HepG2 (cell line): ENCODE results near the gene PARD3. TPM values are rescaled to one million over a fixed set of nuclear protein-coding genes. Genes with fewer than 3 reads are reported as not detected.

Experiments used
- ATAC-seq: fragments of 200-7000 bp; cut with Tn5 transposase; 3 replicates; pipeline ENCODE4 v1.9.1; 2020; ENCODE audit warnings: mild to moderate bottlenecking, moderate library complexity
- BruUV-seq: library from RNA; stranded (reverse); fragments of 400-500 nt; replicated peaks from 2 replicates; lab custom pipeline; 2021; lab: Mats Ljungman, UMichigan
- CTCF ChIA-PET: fragments of 300-600 bp; formaldehyde crosslinking; extraction: SDS; loops from one replicate; lab custom pipeline; 2021; ENCODE audit warnings: low total read pairs, inconsistent platforms, low intra/inter-chr PET ratio; lab: Yijun Ruan, JAX
- POLR2A ChIA-PET: fragments of 350-600 bp; sonication (Branson Sonifier 250); formaldehyde crosslinking; loops from one replicate; lab custom pipeline; 2020; ENCODE audit warnings: antibody characterized with exemption, inconsistent platforms; lab: Yijun Ruan, JAX
- DNase-seq: peaks from one replicate; pipeline ENCODE4 v3.0.0-alpha.2; 2015; ENCODE audit warnings: low spot score
- FAIRE-seq: peaks from 3 replicates; lab custom pipeline; 2011; peaks lifted over from hg19 to GRCh38; lab: Jason Lieb, UNC
- H2AFZ ChIP-seq: one replicate; pipeline ENCODE4 v1.6.1; 2011; ENCODE audit warnings: low read length, inconsistent platforms
- H3K27ac ChIP-seq: fragments of 300-600 bp; 3 replicates; pipeline ENCODE4 v1.8.0; 2011; ENCODE audit warnings: mixed run types, mild to moderate bottlenecking, mixed read lengths, low read length, inconsistent platforms; ENCODE audit not compliant: insufficient read depth; ENCODE audit errors: extremely low read length
- H3K27me3 ChIP-seq, 2 experiments: fragments of 200-600 bp in 1 of 2; 2 replicates in 1 of 2; 3 replicates in 1 of 2; pipeline versions ENCODE4 v1.6.0 to v1.8.0; 2011; ENCODE audit warnings: low read length in 2 of 2, mild to moderate bottlenecking in 2 of 2, moderate library complexity in 2 of 2, inconsistent platforms in 1 of 2; ENCODE audit not compliant: insufficient read depth in 2 of 2, control insufficient read depth in 1 of 2
- H3K36me3 ChIP-seq, 2 experiments: fragments of 200-600 bp in 1 of 2; replicated peaks in 1 of 2; 2 replicates in 1 of 2; 3 replicates in 1 of 2; pipeline versions ENCODE4 v1.5.1 to v1.8.0; 2011; ENCODE audit warnings: low read length in 2 of 2, inconsistent platforms in 1 of 2; ENCODE audit not compliant: insufficient read depth in 2 of 2, control insufficient read depth in 1 of 2
- H3K4me1 ChIP-seq: 2 replicates; pipeline ENCODE4 v1.5.1; 2012; ENCODE audit warnings: low read length, inconsistent platforms; ENCODE audit not compliant: insufficient read depth
- H3K4me2 ChIP-seq: 2 replicates; pipeline ENCODE4 v1.6.0; 2011; ENCODE audit warnings: low read depth, low read length, inconsistent platforms
- H3K4me3 ChIP-seq, 3 experiments: fragments of 200-600 bp in 1 of 3; sonication (generic), shearing (Covaris generic) in 1 of 3; replicated peaks in 1 of 3; 2 replicates each; pipeline ENCODE4 v1.5.1; 2011 to 2016; ENCODE audit warnings: low read length in 3 of 3, inconsistent platforms in 2 of 3, low read depth in 2 of 3, mild to moderate bottlenecking in 2 of 3, control low read depth in 1 of 3, mixed read lengths in 1 of 3; ENCODE audit not compliant: insufficient read depth in 1 of 3
- H3K79me2 ChIP-seq: one replicate; pipeline ENCODE4 v1.6.1; 2011; ENCODE audit warnings: low read length, inconsistent platforms; ENCODE audit not compliant: insufficient read depth
- H3K9ac ChIP-seq: 2 replicates; pipeline ENCODE4 v1.6.0; 2011; ENCODE audit warnings: mild to moderate bottlenecking, low read depth, low read length, inconsistent platforms; ENCODE audit not compliant: insufficient read depth
- H3K9me3 ChIP-seq: 2 replicates; pipeline ENCODE4 v1.5.1; 2012; ENCODE audit warnings: mild to moderate bottlenecking, low read length
- H4K20me1 ChIP-seq: 2 replicates; pipeline ENCODE4 v1.6.0; 2011; ENCODE audit warnings: inconsistent platforms, mild to moderate bottlenecking, low read length, moderate library complexity; ENCODE audit not compliant: insufficient read depth
- FOSL2 ChIP-seq: sonication (generic); formaldehyde crosslinking; IDR thresholded peaks from 2 replicates; pipeline ENCODE4 v1.4.0; 2020; ENCODE audit warnings: missing genetic modification reagents
- FOXK2 ChIP-seq: fragments of 450-650 bp; IDR thresholded peaks from 2 replicates; pipeline ENCODE4 v1.6.1; 2016
- GATAD2A ChIP-seq: IDR thresholded peaks from 2 replicates; pipeline ENCODE4 v1.6.1; 2016
- HCFC1 ChIP-seq: fragments of 150-350 bp; IDR thresholded peaks from 2 replicates; pipeline ENCODE4 v1.6.1; 2014; ENCODE audit warnings: low read depth, low read length
- HDAC1 ChIP-seq: sonication (generic); formaldehyde crosslinking; IDR thresholded peaks from 2 replicates; pipeline ENCODE4 v1.5.1; 2020; ENCODE audit warnings: mild to moderate bottlenecking, missing genetic modification reagents
- HDAC2 ChIP-seq: sonication (generic); formaldehyde crosslinking; IDR thresholded peaks from 2 replicates; pipeline ENCODE4 v1.4.0; 2020; ENCODE audit warnings: missing genetic modification reagents
- ISL2 ChIP-seq: sonication (generic); formaldehyde crosslinking; IDR thresholded peaks from 2 replicates; pipeline ENCODE4 v1.5.0; 2020; ENCODE audit warnings: missing genetic modification reagents
- NONO ChIP-seq, 2 experiments: fragments of 450-650 bp in 1 of 2; sonication (generic) in 1 of 2; formaldehyde crosslinking in 1 of 2; IDR thresholded peaks in 1 of 2; conservative IDR thresholded peaks in 1 of 2; 2 replicates each; pipeline versions ENCODE4 v1.6.1 to v1.8.0; 2017 to 2022; ENCODE audit warnings: mild to moderate bottlenecking in 1 of 2, missing genetic modification reagents in 1 of 2, moderate library complexity in 1 of 2
- SYNCRIP ChIP-seq: fragments of 200-400 bp; formaldehyde crosslinking; IDR thresholded peaks from 2 replicates; pipeline ENCODE4 v1.6.1; 2018; ENCODE audit warnings: mild to moderate bottlenecking, low read depth, low read length; ENCODE audit not compliant: insufficient read depth
- TBL1XR1 ChIP-seq: fragments of 150-350 bp; IDR thresholded peaks from 2 replicates; pipeline ENCODE4 v1.6.1; 2014; ENCODE audit warnings: borderline replicate concordance, low read length; ENCODE audit not compliant: partially characterized antibody
- TBP ChIP-seq: sonication (generic); formaldehyde crosslinking; IDR thresholded peaks from 2 replicates; pipeline ENCODE4 v1.5.0; 2020; ENCODE audit warnings: missing genetic modification reagents
- ZBTB8A ChIP-seq: sonication (generic); formaldehyde crosslinking; IDR thresholded peaks from 2 replicates; pipeline ENCODE4 v1.4.0; 2020; ENCODE audit warnings: mild to moderate bottlenecking, low read depth, missing genetic modification reagents, borderline replicate concordance
- ZNF10 ChIP-seq: sonication (generic); formaldehyde crosslinking; IDR thresholded peaks from 2 replicates; pipeline ENCODE4 v1.4.0; 2020; ENCODE audit warnings: mild to moderate bottlenecking, low read depth, missing genetic modification reagents, borderline replicate concordance
- ZNF234 ChIP-seq: sonication (generic); formaldehyde crosslinking; conservative IDR thresholded peaks from 2 replicates; pipeline ENCODE4 v1.5.1; 2020; ENCODE audit warnings: mild to moderate bottlenecking, missing genetic modification reagents
- ZNF430 ChIP-seq: sonication (generic); formaldehyde crosslinking; IDR thresholded peaks from 2 replicates; pipeline ENCODE4 v1.9.0; 2021; ENCODE audit warnings: mild to moderate bottlenecking, missing genetic modification reagents
- ZNF567 ChIP-seq: sonication (generic); formaldehyde crosslinking; IDR thresholded peaks from 2 replicates; pipeline ENCODE4 v1.8.1; 2023; ENCODE audit warnings: mild to moderate bottlenecking, missing genetic modification reagents, borderline replicate concordance
- ZNF598 ChIP-seq: sonication (generic); formaldehyde crosslinking; IDR thresholded peaks from 2 replicates; pipeline ENCODE4 v1.5.1; 2020; ENCODE audit warnings: mild to moderate bottlenecking, missing genetic modification reagents, borderline replicate concordance
- ZNF616 ChIP-seq: sonication (generic); formaldehyde crosslinking; IDR thresholded peaks from 2 replicates; pipeline ENCODE4 v1.5.0; 2020; ENCODE audit warnings: low read depth, mild to moderate bottlenecking, missing genetic modification reagents
- ZNF773 ChIP-seq: sonication (generic); formaldehyde crosslinking; IDR thresholded peaks from 2 replicates; pipeline ENCODE4 v1.4.0; 2020; ENCODE audit warnings: missing genetic modification reagents, borderline replicate concordance
- ZSCAN20 ChIP-seq: sonication (generic); formaldehyde crosslinking; IDR thresholded peaks from 2 replicates; pipeline ENCODE4 v1.4.0; 2020; ENCODE audit warnings: missing genetic modification reagents, mild to moderate bottlenecking, borderline replicate concordance
- WGBS: methylation state at CpG from one replicate; pipeline ENCODE4 v1.1.6; 2017; ENCODE audit warnings: low lambda C conversion rate; 5-methylcytosine and 5-hydroxymethylcytosine counted together
- in situ Hi-C: cut with HindIII; loops from 2 replicates; pipeline ENCODE4 v1.10.0; 2017; ENCODE audit warnings: low pct_unique_long_range_greater_than_20kb; ENCODE audit not compliant: extremely low pct_ligation_motif_present
- intact Hi-C: fragments of 100-400 bp; cut with micrococcal nuclease; formaldehyde crosslinking; loops from one replicate; pipeline ENCODE4 v1.10.0; 2022; ENCODE audit not compliant: unreplicated experiment
- polyA plus RNA-seq, 8 experiments: library from polyadenylated mRNA; depleted of rRNA in 3 of 8; stranded (reverse) in 7 of 8; unstranded in 1 of 8; fragments of >200 nt; fragmentation: Illumina TruSeq in 4 of 8; extraction: Trizol in 4 of 8; gene quantifications; 2 replicates each; pipeline versions ENCODE4 v1.2.1 to v1.2.3, GENCODE V29; 2011 to 2016; ENCODE audit warnings: low read depth in 4 of 8, missing spikeins in 1 of 8, mixed read lengths in 1 of 8; ENCODE audit not compliant: insufficient read depth in 1 of 8
- total RNA-seq, 5 experiments: library from RNA; depleted of rRNA; stranded (reverse); fragments of >200 nt; fragmentation: Illumina TruSeq; extraction: Trizol; gene quantifications; 2 replicates each; pipeline ENCODE4 v1.2.3, GENCODE V29; 2016; ENCODE audit warnings: low read depth in 1 of 5
- TF ChIP-seq, protein P1 (sequence below): sonication (generic); formaldehyde crosslinking; conservative IDR thresholded peaks from 2 replicates; pipeline ENCODE4 v1.4.0; 2020; ENCODE audit warnings: missing genetic modification reagents
- TF ChIP-seq, protein P2 (sequence below): sonication (generic); formaldehyde crosslinking; IDR thresholded peaks from 2 replicates; pipeline ENCODE4 v1.4.0; 2020; ENCODE audit warnings: mild to moderate bottlenecking, missing genetic modification reagents
- TF ChIP-seq, protein P3 (sequence below): sonication (generic); formaldehyde crosslinking; IDR thresholded peaks from 2 replicates; pipeline ENCODE4 v1.9.0; 2021; ENCODE audit warnings: missing genetic modification reagents, mild to moderate bottlenecking, borderline replicate concordance
- TF ChIP-seq, protein P4 (sequence below): IDR thresholded peaks from 2 replicates; pipeline ENCODE4 v1.6.1; 2012; ENCODE audit warnings: inconsistent platforms

PARD3 gene
- total and polyA plus RNA-seq, 2 of the 13 experiments (the other 11 are each of a cell fraction or from before 2014, with no cell fraction given): 40.9 to 60.0 TPM

DNA sequence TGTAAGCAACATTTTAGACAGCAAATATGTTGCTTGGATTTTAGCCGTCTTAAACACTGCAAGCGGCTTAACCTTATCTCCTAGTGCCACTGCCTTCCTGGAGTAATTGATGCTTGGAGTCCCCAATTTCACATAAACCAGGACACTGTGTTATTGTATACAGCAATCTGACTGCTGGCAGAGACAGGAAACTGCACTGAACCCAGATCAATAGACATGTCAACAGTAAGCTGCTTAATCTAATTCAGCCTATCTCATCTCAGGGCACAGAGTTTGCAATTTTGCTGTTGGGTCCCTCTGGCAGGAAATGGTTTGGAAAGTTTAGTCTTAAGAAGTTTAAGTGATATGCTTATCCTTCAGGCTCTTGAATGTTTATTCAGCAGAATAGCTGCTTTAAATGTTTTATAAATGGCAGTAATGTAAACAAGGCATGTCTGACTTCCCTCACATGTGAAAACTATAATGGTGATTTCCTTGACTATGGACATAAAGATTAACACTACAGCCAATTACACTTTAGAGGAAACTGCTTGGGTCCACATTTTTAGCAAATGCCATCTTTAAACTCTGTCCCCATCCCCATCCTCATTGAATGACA, 598.6 kb downstream of the PARD3 start:
- intact Hi-C loops (no loop called here), in situ Hi-C loops (no loop called here)
- no TSS peak for BruUV-seq
- Histone ChIP-seq H3K4me2 (peak overlapping the region; percentile 18; the same call in 1 of the 2 replicates), H3K9ac (no peak overlapping the region), H3K4me1 (peaks cover 77% of the 10 kb centered on the region), H3K9me3 (no peaks in the 10 kb centered on the region), H3K36me3 (no peaks in the 10 kb centered on the region; a peak in 1 of 5 replicates), H3K27ac (peak overlapping the region; percentile 49), H4K20me1 (no peaks in the 10 kb centered on the region), H2AFZ (no peak overlapping the region), H3K27me3 (no peaks in the 10 kb centered on the region), H3K4me3 (no peak overlapping the region), H3K79me2 (no peaks in the 10 kb centered on the region)
- WGBS: 5% methylated on average over 2 of the region's 2 CpGs
- ATAC-seq (peak; percentile 80), DNase-seq (peak; percentile 76), FAIRE-seq (peak; percentile 77)
- POLR2A ChIA-PET: no interaction called here
- CTCF ChIA-PET: no interaction called here
- TF ChIP-seq, protein P1, sequence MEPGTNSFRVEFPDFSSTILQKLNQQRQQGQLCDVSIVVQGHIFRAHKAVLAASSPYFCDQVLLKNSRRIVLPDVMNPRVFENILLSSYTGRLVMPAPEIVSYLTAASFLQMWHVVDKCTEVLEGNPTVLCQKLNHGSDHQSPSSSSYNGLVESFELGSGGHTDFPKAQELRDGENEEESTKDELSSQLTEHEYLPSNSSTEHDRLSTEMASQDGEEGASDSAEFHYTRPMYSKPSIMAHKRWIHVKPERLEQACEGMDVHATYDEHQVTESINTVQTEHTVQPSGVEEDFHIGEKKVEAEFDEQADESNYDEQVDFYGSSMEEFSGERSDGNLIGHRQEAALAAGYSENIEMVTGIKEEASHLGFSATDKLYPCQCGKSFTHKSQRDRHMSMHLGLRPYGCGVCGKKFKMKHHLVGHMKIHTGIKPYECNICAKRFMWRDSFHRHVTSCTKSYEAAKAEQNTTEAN: no peak
- TF ChIP-seq HDAC1 (CRISPR knock-in tag) (peak; percentile 54; the same call in 1 of the 2 replicates), ZNF773 (CRISPR knock-in tag) (no peak), ZBTB8A (CRISPR knock-in tag) (no peak), TBP (CRISPR knock-in tag) (no peak), ZNF598 (no peak), ZNF616 (CRISPR knock-in tag) (no peak), HCFC1 (no peak), FOXK2 (no peak), NONO (IDR thresholded peaks at IDR 0.05) (no peak), NONO (CRISPR knock-in tag; conservative IDR thresholded peaks at IDR 0.05) (no peak), SYNCRIP (no peak), ZSCAN20 (no peak), ZNF430 (CRISPR knock-in tag) (no peak), ZNF234 (CRISPR knock-in tag) (no peak), FOSL2 (CRISPR knock-in tag) (0 out of 2 replicates have a peak, but pooled peaks have one; percentile 28), ISL2 (CRISPR knock-in tag) (peak; percentile 71), GATAD2A (CRISPR knock-in tag) (peak; percentile 89), TBL1XR1 (no peak), ZNF10 (no peak), ZNF567 (no peak), HDAC2 (CRISPR knock-in tag) (peak; percentile 74)
- TF ChIP-seq, protein P2, sequence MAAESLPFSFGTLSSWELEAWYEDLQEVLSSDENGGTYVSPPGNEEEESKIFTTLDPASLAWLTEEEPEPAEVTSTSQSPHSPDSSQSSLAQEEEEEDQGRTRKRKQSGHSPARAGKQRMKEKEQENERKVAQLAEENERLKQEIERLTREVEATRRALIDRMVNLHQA (CRISPR knock-in tag): no peak
- TF ChIP-seq, protein P3, sequence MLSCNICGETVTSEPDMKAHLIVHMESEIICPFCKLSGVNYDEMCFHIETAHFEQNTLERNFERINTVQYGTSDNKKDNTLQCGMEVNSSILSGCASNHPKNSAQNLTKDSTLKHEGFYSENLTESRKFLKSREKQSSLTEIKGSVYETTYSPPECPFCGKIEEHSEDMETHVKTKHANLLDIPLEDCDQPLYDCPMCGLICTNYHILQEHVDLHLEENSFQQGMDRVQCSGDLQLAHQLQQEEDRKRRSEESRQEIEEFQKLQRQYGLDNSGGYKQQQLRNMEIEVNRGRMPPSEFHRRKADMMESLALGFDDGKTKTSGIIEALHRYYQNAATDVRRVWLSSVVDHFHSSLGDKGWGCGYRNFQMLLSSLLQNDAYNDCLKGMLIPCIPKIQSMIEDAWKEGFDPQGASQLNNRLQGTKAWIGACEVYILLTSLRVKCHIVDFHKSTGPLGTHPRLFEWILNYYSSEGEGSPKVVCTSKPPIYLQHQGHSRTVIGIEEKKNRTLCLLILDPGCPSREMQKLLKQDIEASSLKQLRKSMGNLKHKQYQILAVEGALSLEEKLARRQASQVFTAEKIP (CRISPR knock-in tag): no peak
- TF ChIP-seq, protein P4, sequence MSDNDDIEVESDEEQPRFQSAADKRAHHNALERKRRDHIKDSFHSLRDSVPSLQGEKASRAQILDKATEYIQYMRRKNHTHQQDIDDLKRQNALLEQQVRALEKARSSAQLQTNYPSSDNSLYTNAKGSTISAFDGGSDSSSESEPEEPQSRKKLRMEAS: no peak
